HG02678 (cell line): ENCODE data around the gene SOX12.

Experiments
- ATAC-seq: cut with Tn5 transposase; IDR thresholded peaks from one replicate; pipeline ENCODE4 v1.9.1; 2021; ENCODE audit warnings: mild to moderate bottlenecking, moderate library complexity; ENCODE audit not compliant: unreplicated experiment

Gene SOX12

DNA sequence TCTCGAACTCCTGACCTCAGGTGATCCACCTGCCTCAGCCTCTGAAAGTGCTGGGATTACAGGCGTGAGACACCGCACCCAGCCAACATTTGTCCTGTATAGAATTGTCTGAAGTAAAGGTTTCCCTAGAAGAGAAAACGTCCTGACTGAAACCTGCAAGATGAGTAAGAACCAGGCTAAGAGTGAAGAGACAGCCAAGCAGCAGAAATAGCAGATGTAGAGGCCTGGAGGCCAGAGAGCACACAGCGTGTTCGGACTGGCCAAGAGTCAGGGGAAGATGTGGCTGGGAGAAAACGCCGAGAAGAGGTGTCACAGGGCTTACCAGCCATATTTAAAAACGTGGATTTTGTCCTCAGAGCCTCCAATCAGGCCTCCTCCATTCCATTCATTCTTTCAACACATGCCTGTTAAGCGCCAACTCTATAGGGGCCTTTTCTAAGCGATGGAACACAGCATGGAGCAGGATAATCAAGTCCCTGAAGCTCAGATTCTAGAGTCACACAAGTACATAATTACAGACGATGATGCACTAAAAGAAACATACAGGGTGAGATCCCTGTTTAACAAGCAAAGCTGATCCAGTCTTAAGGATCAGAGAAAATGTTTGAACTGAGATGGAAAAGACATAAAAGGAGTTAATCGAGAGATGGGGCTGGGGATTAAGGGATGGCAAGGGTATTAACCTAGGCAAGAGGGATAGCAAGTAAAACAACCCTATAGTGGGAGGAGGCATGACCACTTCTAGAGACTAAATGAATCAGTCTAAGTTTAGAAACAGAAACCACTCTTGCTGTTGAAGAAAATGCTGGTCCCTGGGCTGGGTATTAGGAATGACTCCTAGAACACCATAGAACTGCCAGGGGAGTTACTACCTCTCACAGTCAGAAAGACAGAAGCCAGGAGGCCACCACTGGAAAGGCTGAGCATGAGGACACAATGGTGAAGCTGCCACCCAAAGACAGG, 23.2 kb upstream of the SOX12 start:
- no peak for ATAC-seq

DNA sequence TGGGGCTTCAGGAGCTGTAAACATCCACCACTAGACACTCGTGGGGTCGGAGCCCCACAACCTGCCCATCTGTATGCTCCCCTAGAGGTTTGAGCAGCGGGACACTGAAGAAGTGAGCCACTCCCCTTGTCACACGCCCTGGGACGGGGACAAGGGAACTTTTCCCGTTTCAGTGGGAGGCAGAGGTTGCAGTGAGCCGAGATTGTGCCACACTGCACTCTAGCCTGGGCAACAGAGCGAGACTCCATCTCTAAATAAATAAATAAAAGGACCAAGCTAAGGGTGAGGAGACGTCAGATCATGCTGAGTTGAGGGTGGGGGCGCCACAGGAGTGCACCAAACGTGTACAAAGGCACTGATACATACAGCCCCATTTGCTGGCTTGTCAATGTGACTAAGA, 19.6 kb upstream of the SOX12 start:
- ATAC-seq = no peak

DNA sequence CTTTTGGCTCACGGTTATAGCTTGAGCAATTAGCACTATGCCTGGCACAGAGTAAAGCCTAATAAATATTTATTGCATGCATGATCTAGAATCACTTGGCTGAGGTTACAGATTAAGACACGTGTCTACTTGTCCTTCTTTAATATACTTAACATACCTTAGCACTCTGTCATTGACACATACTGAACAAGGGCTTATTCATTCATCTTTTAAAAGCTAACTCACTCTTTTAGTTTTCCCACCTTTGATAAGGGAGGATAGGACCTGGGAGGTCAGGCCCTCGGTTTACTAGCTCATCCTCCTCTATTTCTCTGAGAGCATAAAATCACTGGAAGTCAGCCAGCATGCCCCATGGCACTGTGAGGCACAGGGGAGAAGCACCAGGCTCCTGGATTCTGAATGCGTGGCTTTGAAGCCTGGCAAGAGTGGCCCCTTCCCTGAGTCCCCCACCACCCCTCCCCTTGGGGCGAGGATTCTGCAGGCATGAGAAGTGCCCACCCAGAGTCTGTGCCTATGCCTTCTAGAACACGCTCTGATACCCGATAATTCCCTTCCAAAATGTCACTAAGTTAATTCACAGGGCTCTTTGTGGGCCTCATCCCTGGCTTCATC, 16.8 kb upstream of the SOX12 start:
- no peak for ATAC-seq

DNA sequence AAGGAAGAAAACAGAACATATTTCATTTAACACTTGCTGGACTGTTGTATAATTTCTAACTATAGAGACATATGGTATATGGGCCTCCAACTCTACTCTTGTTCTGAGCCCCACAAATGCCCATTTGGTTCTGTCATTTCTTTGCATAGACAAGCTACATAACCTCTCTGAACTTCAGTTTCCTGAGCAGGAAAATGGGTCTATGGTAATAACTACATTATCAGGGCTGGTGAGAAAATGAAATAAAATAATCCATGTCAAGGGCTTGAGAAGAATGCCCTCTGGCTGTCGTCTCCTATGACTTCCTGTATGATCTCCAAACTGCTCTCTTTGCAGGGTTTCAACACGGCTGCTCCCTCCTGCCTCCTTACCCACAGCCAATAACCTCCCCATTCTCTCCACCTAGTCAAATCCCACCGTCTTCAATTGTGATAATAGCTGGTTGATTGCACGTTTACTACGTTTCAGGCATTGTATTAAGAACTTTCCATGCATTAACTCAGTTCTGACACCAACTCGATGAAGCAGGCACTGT, 16.0 kb upstream of the SOX12 start:
- no peak for ATAC-seq

DNA sequence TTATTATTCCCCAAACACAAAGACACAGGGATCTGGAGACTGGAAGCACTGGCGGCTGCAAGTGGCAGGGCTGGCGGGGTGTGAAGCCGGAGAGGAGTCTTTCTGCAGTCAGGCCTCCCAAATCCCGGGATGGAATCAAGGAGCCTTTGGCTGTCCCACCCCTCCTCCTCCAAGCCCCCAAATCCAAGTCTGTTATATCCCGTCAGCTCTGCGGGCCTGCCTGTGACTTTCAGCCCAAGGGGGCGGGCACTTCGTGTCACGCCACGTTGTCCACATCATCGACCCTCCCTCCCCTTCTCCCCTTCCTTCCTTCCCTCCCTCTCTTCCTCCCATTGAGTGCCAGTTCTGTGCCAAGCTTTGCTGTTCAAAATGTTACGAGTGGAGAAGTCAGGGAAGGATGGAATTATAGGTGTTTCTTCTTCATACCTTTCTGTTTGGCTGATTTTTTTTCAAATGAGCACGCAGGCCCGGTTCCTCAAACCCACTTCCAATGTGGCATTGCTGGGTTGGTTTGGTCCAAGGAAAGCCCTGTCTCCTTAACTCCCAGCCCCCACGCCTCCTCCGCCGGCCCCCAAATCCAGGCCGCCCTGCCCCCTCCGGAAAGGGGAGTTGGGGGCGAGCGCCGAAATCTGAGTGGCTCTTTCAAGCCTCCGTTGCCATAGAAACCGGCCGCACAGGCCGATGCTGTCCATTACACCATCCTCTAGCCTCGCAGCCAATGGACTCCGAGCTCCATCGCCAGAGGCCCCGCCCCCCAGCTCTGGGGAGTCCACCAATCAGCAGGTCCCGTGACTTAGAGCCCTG, 15.3 kb upstream of the SOX12 start:
- peak; percentile 99 for ATAC-seq

DNA sequence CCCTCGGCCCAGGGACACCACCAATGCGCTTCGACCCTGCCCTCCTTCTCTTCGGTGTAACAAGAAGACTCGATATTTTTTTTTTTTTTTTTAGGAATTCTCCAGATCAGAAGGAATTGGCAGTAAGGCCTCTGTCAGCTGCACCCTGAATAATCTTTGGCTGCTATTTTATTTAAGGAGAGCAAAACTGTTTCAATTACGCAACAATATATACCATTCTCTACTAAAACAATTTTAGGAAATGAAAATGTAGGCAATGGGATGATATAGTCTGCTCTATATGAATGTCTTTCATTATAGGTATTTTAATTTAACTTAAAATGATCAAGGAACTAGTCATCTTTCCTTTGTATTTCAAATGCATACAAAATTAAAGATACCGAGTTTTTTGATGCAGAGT, 14.7 kb upstream of the SOX12 start:
- no peak for ATAC-seq

DNA sequence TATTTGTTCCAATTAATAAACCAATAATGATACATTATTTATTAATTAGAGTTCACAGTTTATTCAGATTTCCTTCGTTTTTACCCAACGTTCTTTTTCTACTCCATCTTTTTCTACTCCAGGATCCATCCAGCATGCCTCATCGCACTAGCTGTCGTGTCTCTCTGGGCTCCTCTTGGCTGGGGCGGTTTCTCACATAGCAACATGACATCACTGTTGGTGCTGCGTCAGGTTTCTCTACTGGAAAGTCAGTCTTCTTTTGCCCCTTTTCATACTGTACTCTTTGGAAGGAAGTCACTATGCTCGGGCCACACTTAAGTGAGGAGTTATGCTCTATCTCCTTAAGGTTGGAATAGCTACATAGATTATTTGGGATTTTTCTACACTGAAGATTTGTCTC, 13.7 kb upstream of the SOX12 start:
- no peak for ATAC-seq

DNA sequence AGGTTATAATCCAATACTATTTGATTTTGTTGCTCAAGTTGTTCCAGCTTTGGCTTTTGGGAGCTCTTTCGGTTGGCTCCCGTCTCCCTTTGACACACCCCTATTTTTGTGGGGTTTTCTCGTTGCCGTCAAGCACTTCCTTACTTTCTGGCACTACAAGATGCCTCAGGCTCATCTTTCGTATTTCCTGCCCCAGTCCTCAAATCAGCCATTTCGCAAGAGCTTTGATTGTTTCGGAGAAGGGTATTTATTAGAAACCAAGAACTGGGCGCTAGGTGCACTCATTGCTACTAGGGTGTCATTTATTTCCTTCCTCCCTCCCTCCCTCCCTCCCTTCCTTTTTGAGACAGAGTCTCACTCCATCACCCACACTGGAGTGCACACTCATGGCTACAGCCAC, 13.3 kb upstream of the SOX12 start:
- ATAC-seq = no peak

DNA sequence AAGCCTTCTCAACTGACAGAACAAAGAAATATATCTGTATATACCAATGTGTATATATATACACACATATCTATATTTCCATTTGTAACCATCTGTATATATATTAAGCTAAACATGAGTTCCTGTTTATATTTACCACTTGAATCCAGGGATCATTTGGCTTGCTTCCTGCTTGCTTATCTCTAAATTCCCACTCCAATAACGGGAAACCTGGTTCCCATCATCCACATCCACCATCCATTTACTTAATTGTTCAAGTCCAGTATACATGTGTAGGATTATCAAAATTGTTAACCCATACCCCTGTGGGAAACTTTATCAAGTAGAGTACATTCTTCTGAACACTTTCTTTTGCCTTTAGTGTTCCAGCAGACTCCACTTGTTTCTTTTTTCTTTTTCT, 12.5 kb upstream of the SOX12 start:
- no peak for ATAC-seq

DNA sequence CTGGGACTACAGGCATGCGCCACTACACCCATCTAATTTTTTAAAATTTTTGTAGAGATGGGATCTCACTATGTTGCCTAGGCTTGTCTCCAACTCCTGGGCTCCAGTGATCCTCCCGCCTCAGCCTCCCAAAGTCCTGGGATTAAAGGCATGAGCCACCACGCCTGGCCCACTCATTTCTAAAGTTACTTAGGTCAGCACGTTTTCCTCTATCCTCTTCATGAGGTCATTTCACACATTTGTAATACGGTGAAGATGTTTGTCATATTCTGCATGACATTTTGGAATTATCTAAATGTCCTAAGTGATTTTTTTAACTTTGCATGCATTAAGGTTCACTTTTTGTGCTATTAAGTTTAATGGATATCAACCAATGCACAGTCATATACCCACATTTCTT, 11.9 kb upstream of the SOX12 start:
- ATAC-seq = no peak

DNA sequence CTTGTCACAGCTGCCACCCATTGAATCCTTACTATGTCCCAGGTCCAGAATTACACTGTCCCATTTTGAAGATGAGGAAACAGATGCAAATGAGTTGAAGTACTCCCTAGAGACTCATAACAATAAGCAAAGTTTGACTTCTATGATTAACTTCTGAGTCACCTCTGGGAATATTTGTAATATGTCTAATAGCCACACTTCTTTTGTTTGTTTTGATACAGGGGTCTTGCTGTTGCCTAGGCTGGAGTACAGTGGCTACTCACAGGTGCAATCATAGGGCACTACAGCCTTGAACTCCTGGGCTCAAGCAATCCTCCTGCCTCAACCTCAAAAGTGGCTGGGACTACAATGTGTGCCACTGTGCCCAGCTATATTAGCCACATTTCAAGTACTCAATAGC, 11.4 kb upstream of the SOX12 start:
- ATAC-seq = no peak

DNA sequence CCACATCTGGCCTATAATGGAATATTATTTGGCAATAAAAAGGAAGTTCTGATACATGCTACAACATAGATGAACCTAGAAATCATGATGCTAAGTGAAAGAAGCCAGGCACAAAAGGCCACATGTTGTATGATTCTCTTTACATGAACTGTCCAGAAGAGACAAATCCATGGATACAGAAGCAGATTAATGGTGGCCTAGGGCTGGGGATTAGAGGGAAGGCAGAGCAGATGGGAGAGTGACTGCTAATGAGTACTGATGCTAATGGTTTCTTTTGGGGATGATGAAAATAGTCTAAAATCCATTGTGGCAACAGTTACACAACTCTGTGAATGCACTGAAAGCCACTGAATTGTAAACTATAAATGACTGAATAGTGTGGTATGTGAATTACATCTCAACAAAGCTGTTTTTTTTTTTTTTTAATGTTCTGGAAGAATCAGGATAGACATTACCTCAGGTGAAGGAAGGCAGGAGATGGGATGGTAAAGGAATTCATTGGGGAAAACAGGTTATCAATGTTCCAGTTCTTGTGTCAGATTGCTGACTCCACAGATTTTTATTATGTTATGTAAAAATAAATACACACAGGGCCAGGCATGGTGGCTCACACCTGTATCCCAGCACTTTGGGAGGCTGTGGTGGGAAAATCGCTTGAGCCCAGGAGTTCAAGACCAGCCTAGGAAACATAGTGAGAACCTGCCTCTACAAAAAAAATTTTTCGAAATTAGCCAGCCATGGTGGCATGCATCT, 8.9 kb upstream of the SOX12 start:
- no peak for ATAC-seq

DNA sequence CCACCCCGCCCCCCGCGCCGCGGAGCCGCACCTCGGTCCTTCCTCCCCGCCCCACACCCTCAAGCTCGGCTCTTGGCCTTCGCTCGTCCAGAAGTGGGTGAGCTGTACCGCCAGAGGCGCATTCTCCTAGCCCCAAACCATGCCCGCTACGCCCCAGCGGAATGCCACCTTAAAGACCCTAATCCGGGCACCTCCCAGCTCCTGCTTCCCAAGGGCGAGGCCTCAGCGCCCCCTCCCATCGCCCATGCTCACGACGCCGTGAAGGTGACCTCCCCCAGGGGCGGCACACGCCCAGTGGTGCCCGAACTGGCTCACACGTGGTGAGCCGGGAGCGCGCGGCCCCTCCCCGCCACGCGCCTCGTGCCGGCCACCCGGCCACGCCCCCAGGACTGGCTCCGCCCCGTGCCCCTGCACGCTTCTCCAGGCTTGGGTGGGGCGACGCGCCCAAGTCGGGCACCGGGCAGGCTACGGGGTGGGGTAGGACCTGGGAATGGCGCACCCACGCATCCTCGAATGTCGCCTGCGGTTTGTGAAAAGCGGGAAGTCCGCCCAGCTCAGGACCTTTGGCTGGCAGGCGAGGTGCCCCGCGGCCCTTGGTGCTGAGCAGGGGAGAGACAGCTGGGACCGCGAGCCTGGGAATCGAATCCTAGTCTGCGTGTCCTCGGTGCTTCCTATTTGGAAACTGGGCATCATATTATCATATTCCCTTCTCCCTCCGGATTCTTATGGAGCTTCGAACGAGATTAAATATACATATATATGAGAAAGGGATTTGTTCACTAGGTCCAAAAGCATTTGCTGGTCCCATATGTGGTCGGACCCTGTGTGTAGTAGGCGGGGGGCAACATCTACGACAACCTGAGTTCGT, 941 bp upstream of the SOX12 start:
- peak; percentile 59 for ATAC-seq

DNA sequence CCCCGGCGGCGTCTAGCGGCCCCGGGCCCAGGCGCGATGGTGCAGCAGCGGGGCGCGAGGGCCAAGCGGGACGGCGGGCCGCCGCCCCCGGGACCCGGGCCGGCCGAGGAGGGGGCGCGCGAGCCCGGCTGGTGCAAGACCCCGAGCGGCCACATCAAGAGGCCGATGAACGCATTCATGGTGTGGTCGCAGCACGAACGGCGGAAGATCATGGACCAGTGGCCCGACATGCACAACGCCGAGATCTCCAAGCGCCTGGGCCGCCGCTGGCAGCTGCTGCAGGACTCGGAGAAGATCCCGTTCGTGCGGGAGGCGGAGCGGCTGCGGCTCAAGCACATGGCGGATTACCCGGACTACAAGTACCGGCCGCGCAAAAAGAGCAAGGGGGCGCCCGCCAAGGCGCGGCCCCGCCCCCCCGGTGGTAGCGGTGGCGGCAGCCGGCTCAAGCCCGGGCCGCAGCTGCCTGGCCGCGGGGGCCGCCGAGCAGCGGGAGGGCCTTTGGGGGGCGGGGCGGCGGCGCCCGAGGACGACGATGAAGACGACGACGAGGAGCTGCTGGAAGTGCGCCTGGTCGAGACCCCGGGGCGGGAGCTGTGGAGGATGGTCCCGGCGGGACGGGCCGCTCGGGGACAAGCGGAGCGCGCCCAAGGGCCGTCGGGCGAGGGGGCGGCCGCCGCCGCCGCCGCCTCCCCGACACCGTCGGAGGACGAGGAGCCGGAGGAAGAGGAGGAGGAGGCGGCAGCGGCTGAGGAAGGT, 715 bp downstream of the SOX12 start:
- no peak for ATAC-seq

DNA sequence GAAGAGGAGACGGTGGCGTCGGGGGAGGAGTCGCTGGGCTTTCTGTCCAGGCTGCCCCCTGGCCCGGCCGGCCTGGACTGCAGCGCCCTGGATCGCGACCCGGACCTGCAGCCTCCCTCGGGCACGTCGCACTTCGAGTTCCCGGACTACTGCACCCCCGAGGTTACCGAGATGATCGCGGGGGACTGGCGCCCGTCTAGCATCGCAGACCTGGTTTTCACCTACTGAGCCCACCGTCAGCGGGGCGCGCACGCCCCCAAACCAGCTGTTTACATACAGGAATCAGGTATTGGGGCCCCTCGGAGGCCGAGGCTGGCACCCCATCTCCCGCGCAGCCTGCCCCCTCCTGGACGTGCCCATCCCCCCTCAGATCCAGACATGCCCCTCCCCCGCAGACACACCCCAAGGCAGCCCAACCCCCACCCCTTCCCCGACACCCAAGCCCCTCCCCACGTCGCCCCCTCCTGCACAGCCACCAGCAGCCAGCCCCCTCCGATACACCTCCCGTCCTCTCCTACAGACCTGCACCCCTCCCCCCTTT, 1.4 kb downstream of the SOX12 start:
- ATAC-seq = no peak

DNA sequence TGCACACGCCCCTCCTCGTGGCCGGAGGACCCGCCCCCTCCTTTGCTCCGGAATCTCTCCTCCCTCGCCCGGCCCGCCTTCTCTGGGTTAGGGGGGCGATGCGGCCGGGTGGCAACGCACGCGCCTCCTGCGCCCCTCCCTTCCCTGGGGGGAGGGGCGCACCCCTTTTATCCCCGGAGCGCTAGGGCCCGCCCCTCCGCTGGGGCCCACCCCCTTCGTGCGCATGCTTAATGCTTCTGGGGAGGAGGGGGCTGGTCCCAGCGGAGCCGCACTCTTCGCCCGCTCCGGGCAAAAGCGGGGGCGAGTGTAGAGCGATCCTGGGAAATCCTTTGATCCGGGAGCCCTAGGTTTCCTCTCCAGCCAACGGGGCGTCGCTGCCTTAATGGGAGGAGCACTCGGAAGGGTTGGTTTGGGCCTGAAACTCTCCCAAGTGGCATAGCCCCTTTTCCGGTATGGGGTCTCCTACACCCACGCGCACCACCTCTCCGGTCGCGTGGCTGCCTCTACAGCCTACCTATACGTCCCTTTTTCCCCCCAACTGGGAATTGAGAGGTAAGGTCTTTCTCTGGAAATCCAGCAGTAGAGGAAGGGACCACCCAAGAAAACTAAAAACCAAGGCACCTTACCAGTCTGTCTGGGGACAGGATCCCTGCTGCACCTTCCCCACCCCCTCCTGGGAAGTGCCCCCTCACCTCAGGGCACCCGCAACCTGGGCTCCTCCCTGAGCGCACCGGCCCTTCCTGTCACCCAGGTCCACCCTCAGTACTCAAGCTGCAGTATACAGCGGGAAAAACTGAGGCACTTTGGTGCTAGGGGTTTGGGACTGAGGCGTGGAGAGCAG, 2.1 kb downstream of the SOX12 start:
- ATAC-seq = no peak

DNA sequence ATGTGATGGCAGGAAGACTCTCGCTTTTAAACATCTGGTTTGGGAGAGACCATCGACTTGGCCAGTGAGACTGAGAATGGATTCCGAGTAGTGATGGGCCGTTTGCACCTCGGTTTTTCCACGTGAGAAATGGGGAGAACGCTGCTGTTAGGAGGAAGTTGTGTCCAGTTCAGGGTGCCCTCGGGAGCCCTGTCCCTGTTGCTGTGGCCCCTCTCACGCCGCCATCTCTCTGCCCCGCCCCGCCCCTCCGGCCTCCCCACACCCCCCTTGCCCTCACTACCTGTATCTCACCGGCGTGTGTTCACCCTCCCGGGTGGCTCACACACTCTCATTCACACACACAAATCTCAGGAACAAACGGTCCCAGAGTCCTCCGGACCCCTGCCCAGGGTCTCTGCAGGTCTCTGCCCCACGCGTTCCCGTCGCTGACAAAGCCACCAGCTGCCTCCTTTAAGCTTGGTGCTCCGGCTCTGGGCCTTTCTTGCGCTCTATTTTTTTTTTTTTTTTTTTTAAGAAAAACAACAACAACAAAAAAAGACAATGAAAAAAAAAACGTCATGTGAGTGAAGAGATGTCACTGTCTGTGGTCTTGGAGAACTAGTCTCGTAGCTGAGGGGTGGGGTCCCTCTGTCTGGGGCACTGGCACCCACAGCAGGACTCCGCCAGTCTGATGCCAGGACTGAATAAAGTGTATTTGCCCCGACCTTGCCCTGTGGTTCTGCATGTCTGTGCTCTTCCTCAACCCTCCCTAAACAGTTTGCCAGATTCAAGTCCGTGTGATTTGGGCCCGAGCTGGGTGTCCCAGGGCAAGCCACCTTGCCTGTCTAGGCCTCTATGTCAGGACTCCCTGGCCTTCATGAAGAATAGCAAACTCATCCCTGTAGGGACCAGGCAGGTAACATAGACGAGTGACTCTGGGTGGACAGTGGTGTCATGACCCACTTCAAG, 2.9 kb downstream of the SOX12 start:
- ATAC-seq = no peak
